Prostate gland (tissue), 2 donors: ENCODE data around the gene STRN3.

ENCODE experiments used
- POLR2A ChIP-seq: fragments of 450-650 bp; IDR thresholded peaks from one replicate; pipeline ENCODE4 v1.6.1; 2016; ENCODE audit warnings: antibody characterized with exemption, mild to moderate bottlenecking
- POLR2AphosphoS5 ChIP-seq: sonication (generic); formaldehyde crosslinking; IDR thresholded peaks from one replicate; pipeline ENCODE4 v1.6.1; 2017; ENCODE audit warnings: antibody characterized with exemption
- TF ChIP-seq, protein P1 (sequence below), 4 experiments: fragments of 200-600 bp in 2 of 4; fragments of 450-650 bp in 2 of 4; sonication (generic) in 2 of 4; IDR thresholded peaks; 1 replicate in 3 of 4; 2 replicates in 1 of 4; pipeline ENCODE4 v1.5.1; 2016 to 2019; ENCODE audit warnings: antibody characterized with exemption in 4 of 4, mild to moderate bottlenecking in 2 of 4, moderate library complexity in 2 of 4

GRCh38 chr14:30869551-30870155, 156.5 kb downstream of the STRN3 start:
- TF ChIP-seq, protein P1, sequence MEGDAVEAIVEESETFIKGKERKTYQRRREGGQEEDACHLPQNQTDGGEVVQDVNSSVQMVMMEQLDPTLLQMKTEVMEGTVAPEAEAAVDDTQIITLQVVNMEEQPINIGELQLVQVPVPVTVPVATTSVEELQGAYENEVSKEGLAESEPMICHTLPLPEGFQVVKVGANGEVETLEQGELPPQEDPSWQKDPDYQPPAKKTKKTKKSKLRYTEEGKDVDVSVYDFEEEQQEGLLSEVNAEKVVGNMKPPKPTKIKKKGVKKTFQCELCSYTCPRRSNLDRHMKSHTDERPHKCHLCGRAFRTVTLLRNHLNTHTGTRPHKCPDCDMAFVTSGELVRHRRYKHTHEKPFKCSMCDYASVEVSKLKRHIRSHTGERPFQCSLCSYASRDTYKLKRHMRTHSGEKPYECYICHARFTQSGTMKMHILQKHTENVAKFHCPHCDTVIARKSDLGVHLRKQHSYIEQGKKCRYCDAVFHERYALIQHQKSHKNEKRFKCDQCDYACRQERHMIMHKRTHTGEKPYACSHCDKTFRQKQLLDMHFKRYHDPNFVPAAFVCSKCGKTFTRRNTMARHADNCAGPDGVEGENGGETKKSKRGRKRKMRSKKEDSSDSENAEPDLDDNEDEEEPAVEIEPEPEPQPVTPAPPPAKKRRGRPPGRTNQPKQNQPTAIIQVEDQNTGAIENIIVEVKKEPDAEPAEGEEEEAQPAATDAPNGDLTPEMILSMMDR (IDR thresholded peaks at IDR 0.05) = no peak
- no peak for TF ChIP-seq POLR2A
- TF ChIP-seq POLR2AphosphoS5 = no peak
